T-helper 2 cell treated with Interferon-gamma antibody and Interleukin-4, amounts not matched to agents 5 μg/mL and 100 μg/mL, for 36 hours (primary cell): ENCODE results near the gene SLC35F3.

ENCODE experiments used
- DNase-seq: peaks from one replicate; pipeline ENCODE4 v3.0.0; 2021; ENCODE audit warnings: low spot score
- H3K27ac Mint-ChIP-seq: one replicate; pipeline ENCODE4 v1.8.0; 2021; ENCODE audit warnings: mild to moderate bottlenecking, mixed read lengths
- H3K27me3 Mint-ChIP-seq: one replicate; pipeline ENCODE4 v1.8.0; 2021; ENCODE audit warnings: low read depth, mixed read lengths
- H3K36me3 Mint-ChIP-seq: one replicate; pipeline ENCODE4 v1.8.0; 2021; ENCODE audit warnings: low read depth, mixed read lengths
- H3K4me1 Mint-ChIP-seq: one replicate; pipeline ENCODE4 v1.8.0; 2021; ENCODE audit warnings: low read depth, mixed read lengths
- H3K4me3 Mint-ChIP-seq: one replicate; pipeline ENCODE4 v1.8.0; 2022; ENCODE audit warnings: mild to moderate bottlenecking, moderate library complexity, mixed read lengths
- H3K9me3 Mint-ChIP-seq: one replicate; pipeline ENCODE4 v1.8.0; 2021; ENCODE audit warnings: mixed read lengths

SLC35F3 gene

GRCh38 chr1:234226819-234227165 is 322.3 kb downstream of the SLC35F3 start:
- H3K27me3 Mint-ChIP-seq, result peaks cover 48% of the 10 kb centered on the region

GRCh38 chr1:234229581-234230387 is 325.3 kb downstream of the SLC35F3 start:
- H3K9me3 Mint-ChIP-seq, result no peaks in the 10 kb centered on the region
- no peak overlapping the region for H3K4me3 Mint-ChIP-seq
- peaks cover 46% of the 10 kb centered on the region for H3K27me3 Mint-ChIP-seq
- no peaks in the 10 kb centered on the region for H3K36me3 Mint-ChIP-seq
- peaks cover 7% of the 10 kb centered on the region for H3K4me1 Mint-ChIP-seq
- no peak for DNase-seq
- H3K27ac Mint-ChIP-seq, result no peak overlapping the region

More at GRCh38 chr1:234226819-234227165, 322.3 kb downstream of the SLC35F3 start:
- no peak for DNase-seq
- Mint-ChIP-seq H3K27ac (no peak overlapping the region), H3K9me3 (no peaks in the 10 kb centered on the region), H3K4me1 (peaks cover 7% of the 10 kb centered on the region), H3K4me3 (no peak overlapping the region), H3K36me3 (no peaks in the 10 kb centered on the region)

- Mint-ChIP-seq H3K27ac (peak overlapping the region; percentile 27), H3K27me3 (peaks cover 41% of the 10 kb centered on the region), H3K4me3 (peak overlapping the region; percentile 53), H3K9me3 (no peaks in the 10 kb centered on the region), H3K36me3 (no peaks in the 10 kb centered on the region), H3K4me1 (peaks cover 7% of the 10 kb centered on the region)
- DNase-seq, result peak; percentile 18
Measured at GRCh38 chr1:234230414-234230862, 326.0 kb downstream of the SLC35F3 start.

- no peaks in the 10 kb centered on the region for H3K36me3 Mint-ChIP-seq
- H3K9me3 Mint-ChIP-seq, result no peaks in the 10 kb centered on the region
- no peak overlapping the region for H3K4me3 Mint-ChIP-seq
- H3K27ac Mint-ChIP-seq, result no peak overlapping the region
- no peak for DNase-seq
- H3K27me3 Mint-ChIP-seq, result peaks cover 39% of the 10 kb centered on the region
- peaks cover 7% of the 10 kb centered on the region for H3K4me1 Mint-ChIP-seq
Measured at GRCh38 chr1:234231061-234231892, 326.8 kb downstream of the SLC35F3 start.

GRCh38 chr1:234231893-234232276 is 327.4 kb downstream of the SLC35F3 start:
- no peak overlapping the region for H3K27ac Mint-ChIP-seq
- peaks cover 37% of the 10 kb centered on the region for H3K27me3 Mint-ChIP-seq
- no peaks in the 10 kb centered on the region for H3K9me3 Mint-ChIP-seq
- DNase-seq, result no peak
- peaks cover 7% of the 10 kb centered on the region for H3K4me1 Mint-ChIP-seq
- no peaks in the 10 kb centered on the region for H3K36me3 Mint-ChIP-seq
- no peak overlapping the region for H3K4me3 Mint-ChIP-seq

GRCh38 chr1:234234199-234234598 is 329.7 kb downstream of the SLC35F3 start:
- H3K27me3 Mint-ChIP-seq, result peaks cover 25% of the 10 kb centered on the region
- no peaks in the 10 kb centered on the region for H3K36me3 Mint-ChIP-seq
- H3K4me3 Mint-ChIP-seq, result no peak overlapping the region

GRCh38 chr1:234235434-234235881 is 331.0 kb downstream of the SLC35F3 start:
- no peak for DNase-seq
- no peak overlapping the region for H3K27ac Mint-ChIP-seq

More at GRCh38 chr1:234234199-234234598, 329.7 kb downstream of the SLC35F3 start:
- Mint-ChIP-seq H3K27ac (no peak overlapping the region), H3K9me3 (no peaks in the 10 kb centered on the region), H3K4me1 (peaks cover 10% of the 10 kb centered on the region)
- no peak for DNase-seq

GRCh38 chr1:234237393-234237792 is 332.9 kb downstream of the SLC35F3 start:
- Mint-ChIP-seq H3K4me3 (no peak overlapping the region), H3K36me3 (no peaks in the 10 kb centered on the region), H3K27me3 (peaks cover 9% of the 10 kb centered on the region), H3K27ac (no peak overlapping the region), H3K4me1 (peaks cover 3% of the 10 kb centered on the region), H3K9me3 (no peaks in the 10 kb centered on the region)
- no peak for DNase-seq

More at GRCh38 chr1:234235434-234235881, 331.0 kb downstream of the SLC35F3 start:
- Mint-ChIP-seq H3K36me3 (no peaks in the 10 kb centered on the region), H3K27me3 (peaks cover 16% of the 10 kb centered on the region), H3K9me3 (no peaks in the 10 kb centered on the region), H3K4me3 (no peak overlapping the region), H3K4me1 (peaks cover 7% of the 10 kb centered on the region)

- Mint-ChIP-seq H3K36me3 (no peaks in the 10 kb centered on the region), H3K27ac (no peak overlapping the region), H3K4me1 (peaks cover 3% of the 10 kb centered on the region), H3K4me3 (no peak overlapping the region), H3K9me3 (no peaks in the 10 kb centered on the region), H3K27me3 (peaks cover 6% of the 10 kb centered on the region)
- no peak for DNase-seq
Measured at GRCh38 chr1:234238060-234238459, 333.6 kb downstream of the SLC35F3 start.

GRCh38 chr1:234239515-234239914 is 335.0 kb downstream of the SLC35F3 start:
- Mint-ChIP-seq H3K9me3 (no peaks in the 10 kb centered on the region), H3K27ac (no peak overlapping the region), H3K4me1 (peaks cover 7% of the 10 kb centered on the region), H3K4me3 (no peak overlapping the region), H3K36me3 (no peaks in the 10 kb centered on the region), H3K27me3 (peaks cover 9% of the 10 kb centered on the region)
- no peak for DNase-seq

- Mint-ChIP-seq H3K27me3 (peaks cover 9% of the 10 kb centered on the region), H3K36me3 (no peaks in the 10 kb centered on the region), H3K4me3 (no peak overlapping the region), H3K9me3 (no peaks in the 10 kb centered on the region), H3K27ac (no peak overlapping the region), H3K4me1 (peaks cover 8% of the 10 kb centered on the region)
- no peak for DNase-seq
Measured at GRCh38 chr1:234239936-234240335, 335.5 kb downstream of the SLC35F3 start.

- no peak overlapping the region for H3K4me3 Mint-ChIP-seq
- no peaks in the 10 kb centered on the region for H3K36me3 Mint-ChIP-seq
- peaks cover 8% of the 10 kb centered on the region for H3K4me1 Mint-ChIP-seq
- no peak for DNase-seq
- H3K9me3 Mint-ChIP-seq, result no peaks in the 10 kb centered on the region
- peaks cover 10% of the 10 kb centered on the region for H3K27me3 Mint-ChIP-seq
- H3K27ac Mint-ChIP-seq, result no peak overlapping the region
Measured at GRCh38 chr1:234240680-234241079, 336.2 kb downstream of the SLC35F3 start.

- no peak overlapping the region for H3K27ac Mint-ChIP-seq
Measured at GRCh38 chr1:234241941-234242490, 337.5 kb downstream of the SLC35F3 start.

More at GRCh38 chr1:234241941-234242490, 337.5 kb downstream of the SLC35F3 start:
- DNase-seq, result no peak
- H3K4me3 Mint-ChIP-seq, result no peak overlapping the region
- H3K27me3 Mint-ChIP-seq, result peaks cover 8% of the 10 kb centered on the region
- peaks cover 8% of the 10 kb centered on the region for H3K4me1 Mint-ChIP-seq
- H3K36me3 Mint-ChIP-seq, result peaks cover under 1% of the 10 kb centered on the region
- H3K9me3 Mint-ChIP-seq, result peaks cover 3% of the 10 kb centered on the region
